Adrenal gland (tissue), 12 donors: Measurements from ENCODE around the gene CACNG5. TPM values are rescaled to one million over a fixed set of nuclear protein-coding genes. Genes with fewer than 3 reads are reported as not detected.

Experiments
- DNase-seq, 7 donors: peaks; one replicate each; pipeline ENCODE4 v3.0.0-alpha.2; 2019 to 2020
- H3K27ac ChIP-seq, 5 donors: fragments of 200-600 bp; sonication (generic) in 4 of 5; 1 replicate in 3 of 5; 2 replicates in 2 of 5; pipeline versions ENCODE4 v1.5.1 to v1.8.0; 2016 to 2020; ENCODE audit warnings: mild to moderate bottlenecking in 1 of 5
- H3K27me3 ChIP-seq: fragments of 200-600 bp; 2 replicates; pipeline ENCODE4 v1.8.0; 2021
- H3K36me3 ChIP-seq, 2 donors: fragments of 200-600 bp; replicated peaks in 1 of 2; 1 replicate in 1 of 2; 2 replicates in 1 of 2; pipeline versions ENCODE4 v1.5.1 to v1.8.0; 2018 to 2022
- H3K4me1 ChIP-seq, 2 donors: fragments of 200-600 bp; replicated peaks in 1 of 2; 1 replicate in 1 of 2; 2 replicates in 1 of 2; pipeline versions ENCODE4 v1.5.1 to v1.8.0; 2018 to 2021
- H3K4me3 ChIP-seq, 4 donors: fragments of 200-600 bp; sonication (generic) in 3 of 4; one replicate each; pipeline ENCODE4 v1.5.1; 2016 to 2018
- H3K9me3 ChIP-seq, 3 donors: fragments of 200-600 bp; sonication (generic) in 1 of 3; replicated peaks in 1 of 3; 1 replicate in 2 of 3; 2 replicates in 1 of 3; pipeline versions ENCODE4 v1.5.1 to v1.8.0; 2016 to 2021
- POLR2A ChIP-seq, 2 donors: fragments of 450-650 bp; IDR thresholded peaks; one replicate each; pipeline ENCODE4 v1.6.1; 2017; ENCODE audit warnings: antibody characterized with exemption in 2 of 2, mild to moderate bottlenecking in 2 of 2, moderate library complexity in 1 of 2
- WGBS, 4 donors: extraction: QIAGEN DNeasy Blood & Tissue Kit in 2 of 4; methylation state at CpG; one replicate each; pipeline versions ENCODE4 v1.1.5 to v1.1.7; 2013 to 2017; 5-methylcytosine and 5-hydroxymethylcytosine counted together
- intact Hi-C, 2 donors: fragments of 100-400 bp; cut with DNase I; formaldehyde crosslinking; loops; one replicate each; pipeline versions ENCODE4 v1.14.1 to v1.15.0; 2022 to 2023
- polyA plus RNA-seq, 3 donors: library from polyadenylated mRNA; stranded (reverse); fragments of 200-250 nt in 2 of 3; fragments of 350-450 nt in 1 of 3; fragmentation: Illumina TruSeq in 1 of 3; extraction: RNeasy Lipid Tissue Mini Kit (QIAGEN cat#74804) in 1 of 3; gene quantifications; one replicate each; pipeline ENCODE4 v1.2.3, GENCODE V29; 2013 to 2014
- total RNA-seq, 9 donors: library from RNA; depleted of rRNA in 4 of 9; stranded (reverse); fragments of >200 nt in 4 of 9; fragments of 120-200 nt in 1 of 9; fragmentation: NEBNext Ultra II Directional in 1 of 9; extraction: Animal tissue kit (Norgen Biotek cat#: 25700) in 1 of 9; gene quantifications; one replicate each; pipeline versions ENCODE4 v1.1.0 to v1.2.4, GENCODE V29; 2013 to 2023
- TF ChIP-seq, protein P1 (sequence below), 6 experiments: fragments of 450-650 bp in 4 of 6; fragments of 200-600 bp in 2 of 6; sonication (generic) in 1 of 6; IDR thresholded peaks; 1 replicate in 5 of 6; 2 replicates in 1 of 6; pipeline versions ENCODE4 v1.5.1 to v1.8.0; 2016 to 2021; ENCODE audit warnings: antibody characterized with exemption in 6 of 6, mild to moderate bottlenecking in 2 of 6, moderate library complexity in 1 of 6
- donor health status: healthy with polysubstance abuse.
- donor health status: Bipolar disorder and iron deficiency.
- donor health status: DM: yes; HTN: yes; CAD: no.
- donor health status: DM: no; HTN: no; CAD: no.
- donor health status: DM: no; HTN: no; CAD: no.
- donor health status: DM: yes; HTN: yes; CAD: no.

CACNG5 gene
- total and polyA plus RNA-seq, 12 donors = not detected

DNA sequence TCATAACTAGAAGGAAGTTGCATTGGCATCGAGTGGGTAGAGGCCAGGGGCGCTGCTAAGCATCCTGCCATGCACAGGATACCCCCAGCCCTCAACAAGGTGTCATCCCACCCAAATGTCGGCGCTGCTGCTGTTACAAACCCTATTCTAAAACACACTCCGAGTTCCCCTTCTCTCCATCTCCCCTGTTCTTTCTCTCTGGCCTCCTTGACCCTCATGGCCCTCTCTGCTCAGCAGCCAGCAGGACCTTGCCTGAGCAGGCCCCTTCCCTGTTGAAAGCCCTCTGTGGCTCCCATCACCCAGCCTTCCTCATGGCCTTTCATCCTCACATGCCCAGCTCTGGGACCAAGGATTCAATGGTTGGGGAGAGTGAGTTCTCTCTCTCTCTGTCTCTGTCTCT, 22.3 kb upstream of the CACNG5 start:
- Histone ChIP-seq H3K27ac (no peak overlapping the region), H3K4me3 (no peak overlapping the region), H3K36me3 (no peaks in the 10 kb centered on the region), H3K27me3 (no peaks in the 10 kb centered on the region), H3K4me1 (no peaks in the 10 kb centered on the region), H3K9me3 (no peaks in the 10 kb centered on the region)
- TF ChIP-seq, protein P1, sequence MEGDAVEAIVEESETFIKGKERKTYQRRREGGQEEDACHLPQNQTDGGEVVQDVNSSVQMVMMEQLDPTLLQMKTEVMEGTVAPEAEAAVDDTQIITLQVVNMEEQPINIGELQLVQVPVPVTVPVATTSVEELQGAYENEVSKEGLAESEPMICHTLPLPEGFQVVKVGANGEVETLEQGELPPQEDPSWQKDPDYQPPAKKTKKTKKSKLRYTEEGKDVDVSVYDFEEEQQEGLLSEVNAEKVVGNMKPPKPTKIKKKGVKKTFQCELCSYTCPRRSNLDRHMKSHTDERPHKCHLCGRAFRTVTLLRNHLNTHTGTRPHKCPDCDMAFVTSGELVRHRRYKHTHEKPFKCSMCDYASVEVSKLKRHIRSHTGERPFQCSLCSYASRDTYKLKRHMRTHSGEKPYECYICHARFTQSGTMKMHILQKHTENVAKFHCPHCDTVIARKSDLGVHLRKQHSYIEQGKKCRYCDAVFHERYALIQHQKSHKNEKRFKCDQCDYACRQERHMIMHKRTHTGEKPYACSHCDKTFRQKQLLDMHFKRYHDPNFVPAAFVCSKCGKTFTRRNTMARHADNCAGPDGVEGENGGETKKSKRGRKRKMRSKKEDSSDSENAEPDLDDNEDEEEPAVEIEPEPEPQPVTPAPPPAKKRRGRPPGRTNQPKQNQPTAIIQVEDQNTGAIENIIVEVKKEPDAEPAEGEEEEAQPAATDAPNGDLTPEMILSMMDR (IDR thresholded peaks at IDR 0.05) = no peak
- TF ChIP-seq POLR2A (IDR thresholded peaks at IDR 0.05) = no peak
- no peak for DNase-seq
- WGBS, 4 donors = 88 to 94% (median 90%) methylated on average over 5 of the region's 5 CpGs
- intact Hi-C loops = no loop called here

- DNase-seq = no peak
- TF ChIP-seq, protein P1 (IDR thresholded peaks at IDR 0.05) = no peak
- TF ChIP-seq POLR2A (IDR thresholded peaks at IDR 0.05) = no peak
- Histone ChIP-seq H3K4me3 (no peak overlapping the region), H3K27ac (no peak overlapping the region), H3K27me3 (no peaks in the 10 kb centered on the region), H3K4me1 (no peaks in the 10 kb centered on the region), H3K9me3 (no peaks in the 10 kb centered on the region), H3K36me3 (no peaks in the 10 kb centered on the region)
- 37 to 58% (median 51%) methylated on average over 2 of the region's 2 CpGs for WGBS, 4 donors
- intact Hi-C loops = no loop called here
These were observed 21.6 kb upstream of the CACNG5 start for GRCh38 chr17:66813296-66813695.

GRCh38 chr17:66814026-66814425, 20.9 kb upstream of the CACNG5 start:
- WGBS, 4 donors = 87 to 95% (median 92%) methylated on average over 6 of the region's 6 CpGs
- no peaks in the 10 kb centered on the region for H3K4me1 ChIP-seq
- no peak overlapping the region for H3K27ac ChIP-seq
- H3K27me3 ChIP-seq = no peaks in the 10 kb centered on the region
- TF ChIP-seq, protein P1 (IDR thresholded peaks at IDR 0.05) = no peak
- no peak for TF ChIP-seq POLR2A (IDR thresholded peaks at IDR 0.05)
- H3K36me3 ChIP-seq = no peaks in the 10 kb centered on the region
- DNase-seq = no peak
- no peak overlapping the region for H3K4me3 ChIP-seq
- intact Hi-C loops = no loop called here
- H3K9me3 ChIP-seq = no peaks in the 10 kb centered on the region

- Histone ChIP-seq H3K27ac (no peak overlapping the region), H3K4me3 (no peak overlapping the region), H3K36me3 (no peaks in the 10 kb centered on the region), H3K9me3 (no peaks in the 10 kb centered on the region), H3K27me3 (no peaks in the 10 kb centered on the region), H3K4me1 (no peaks in the 10 kb centered on the region)
- intact Hi-C loops = no loop called here
- 56 to 66% (median 64%) methylated on average over 5 of the region's 5 CpGs for WGBS, 4 donors
- DNase-seq = no peak
- TF ChIP-seq, protein P1 (IDR thresholded peaks at IDR 0.05) = no peak
- no peak for TF ChIP-seq POLR2A (IDR thresholded peaks at IDR 0.05)
These were observed 20.3 kb upstream of the CACNG5 start for GRCh38 chr17:66814570-66814969.
